ENCODE results near the gene TVP23B. TPM values are rescaled to one million over a fixed set of nuclear protein-coding genes. Genes with fewer than 3 reads are reported as not detected.
"Not testable (repeated sequence)": the region's sequence is repeated elsewhere in the genome, so short reads cannot be mapped to it uniquely, and the experiment has no call there.

Gene TVP23B
- polyA plus RNA-seq, 3 donors, result 7.3 to 20.2 (median 17.2) TPM

DNA sequence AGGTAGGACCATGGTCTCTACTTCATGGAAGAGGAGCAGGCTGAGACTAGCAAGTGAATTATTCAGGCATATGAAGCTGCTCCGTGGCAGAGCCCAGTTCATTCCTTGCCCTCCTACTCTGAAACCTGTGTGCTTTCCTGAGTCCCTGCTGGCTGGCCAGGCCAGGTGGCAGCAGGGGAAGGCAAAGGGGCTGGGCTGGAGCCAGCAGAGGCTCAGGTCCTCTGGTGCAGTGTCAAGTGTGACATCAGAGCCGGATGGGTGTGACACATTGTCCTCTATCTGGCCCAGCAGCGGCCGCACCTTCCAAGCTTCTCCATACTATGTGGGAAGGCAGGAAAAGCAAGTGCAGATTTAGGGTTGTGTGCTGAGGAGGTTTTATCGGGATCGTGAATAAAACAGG lies 39.8 kb upstream of the TVP23B start:
- H3K27me3 ChIP-seq (ENCODE audit: control insufficient read depth in 2 of 2, insufficient read depth in 2 of 2, low read length in 2 of 2); H3K27ac Mint-ChIP-seq; H3K4me2 ChIP-seq (replicated peaks; ENCODE audit: extremely low read depth, low read length, poor library complexity, severe bottlenecking); H3K36me3 ChIP-seq (replicated peaks in 1 of 2; ENCODE audit: control insufficient read depth in 1 of 2, insufficient read depth in 2 of 2, low read length in 2 of 2); intact Hi-C loops (cut with micrococcal nuclease); DNase-seq; H3K9me3 ChIP-seq (replicated peaks in 1 of 2; ENCODE audit: control insufficient read depth in 1 of 2, insufficient read depth in 1 of 2, low read length in 2 of 2); H3K4me1 Mint-ChIP-seq; H3K36me3 Mint-ChIP-seq; H3K79me2 ChIP-seq (ENCODE audit: insufficient read depth, low read length); H3K27ac ChIP-seq (ENCODE audit: low read depth in 1 of 2, low read length in 2 of 2); H3K4me3 Mint-ChIP-seq; H4K20me1 ChIP-seq (ENCODE audit: insufficient read depth, low read length); H3K9ac ChIP-seq (ENCODE audit: insufficient read depth, low read length, poor library complexity, severe bottlenecking); H3K4me1 ChIP-seq (ENCODE audit: control insufficient read depth in 1 of 2, insufficient read depth in 2 of 2, low read length in 2 of 2); H3K4me3 ChIP-seq (replicated peaks in 1 of 3; ENCODE audit: low read depth in 2 of 3, low read length in 3 of 3); H3K9me3 Mint-ChIP-seq; H3K27me3 Mint-ChIP-seq (ENCODE audit: low read depth in 3 of 3); H2AFZ ChIP-seq (ENCODE audit: insufficient read depth, low read depth, low read length, poor library complexity, severe bottlenecking): not testable (repeated sequence)
- WGBS (ENCODE audit: insufficient coverage), result 100% methylated on average over 2 of the region's 6 CpGs

DNA sequence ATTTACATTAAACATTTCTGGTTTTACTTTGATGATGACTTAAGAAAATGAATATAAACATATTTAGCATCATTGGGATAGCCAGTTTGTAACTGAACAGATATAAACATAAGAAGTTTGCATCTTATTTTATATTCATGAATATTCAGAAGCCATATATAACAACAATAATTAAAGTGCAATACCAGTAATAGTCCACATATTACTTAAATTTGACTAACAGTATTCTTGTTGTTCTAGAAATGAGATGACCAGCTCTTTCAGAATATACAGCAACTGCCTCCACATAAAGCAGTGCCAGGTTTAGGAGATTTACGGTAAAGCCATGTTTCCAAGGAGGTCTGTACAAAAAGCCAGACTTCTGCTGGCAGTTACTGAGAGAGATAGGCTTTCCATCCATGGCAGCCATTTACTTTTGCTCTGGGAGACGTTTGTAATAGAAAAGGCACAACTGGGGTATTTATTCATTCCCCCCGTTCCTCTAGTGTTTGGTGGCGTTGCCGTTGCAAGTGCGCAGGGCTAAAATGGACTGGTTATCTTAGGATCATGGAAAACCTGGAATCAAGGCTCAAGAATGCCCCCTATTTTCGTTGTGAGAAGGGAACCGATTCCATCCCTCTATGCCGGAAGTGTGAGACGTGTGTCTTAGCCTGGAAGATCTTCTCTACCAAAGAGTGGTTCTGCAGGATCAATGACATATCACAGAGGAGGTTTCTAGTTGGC lies 37.1 kb upstream of the TVP23B start, which contains the start of gene FBXW10:
Gene FBXW10, plus strand, starts transcription at position 356 of the 723 bp plus-strand sequence. Its CDS starts 191 bp downstream, at position 547.
- H3K27ac Mint-ChIP-seq; H3K36me3 Mint-ChIP-seq; H3K4me3 Mint-ChIP-seq; H3K9ac ChIP-seq (ENCODE audit: insufficient read depth, low read length, poor library complexity, severe bottlenecking); H3K36me3 ChIP-seq (replicated peaks in 1 of 2; ENCODE audit: control insufficient read depth in 1 of 2, insufficient read depth in 2 of 2, low read length in 2 of 2); H3K27me3 Mint-ChIP-seq (ENCODE audit: low read depth in 3 of 3); H3K27me3 ChIP-seq (ENCODE audit: control insufficient read depth in 2 of 2, insufficient read depth in 2 of 2, low read length in 2 of 2); DNase-seq; H3K9me3 Mint-ChIP-seq; H3K79me2 ChIP-seq (ENCODE audit: insufficient read depth, low read length); H3K4me2 ChIP-seq (replicated peaks; ENCODE audit: extremely low read depth, low read length, poor library complexity, severe bottlenecking); intact Hi-C loops (cut with micrococcal nuclease); H3K4me1 Mint-ChIP-seq; H4K20me1 ChIP-seq (ENCODE audit: insufficient read depth, low read length); H3K27ac ChIP-seq (ENCODE audit: low read depth in 1 of 2, low read length in 2 of 2); H3K4me3 ChIP-seq (replicated peaks in 1 of 3; ENCODE audit: low read depth in 2 of 3, low read length in 3 of 3); H3K4me1 ChIP-seq (ENCODE audit: control insufficient read depth in 1 of 2, insufficient read depth in 2 of 2, low read length in 2 of 2); H2AFZ ChIP-seq (ENCODE audit: insufficient read depth, low read depth, low read length, poor library complexity, severe bottlenecking); H3K9me3 ChIP-seq (replicated peaks in 1 of 2; ENCODE audit: control insufficient read depth in 1 of 2, insufficient read depth in 1 of 2, low read length in 2 of 2): not testable (repeated sequence)
- no CpG with 5 or more reads among the region's 10 CpGs for WGBS (ENCODE audit: insufficient coverage)

GRCh38 chr17:18744726-18745125 lies 36.3 kb upstream of the TVP23B start:
- H3K4me3 ChIP-seq (replicated peaks in 1 of 3; ENCODE audit: low read depth in 2 of 3, low read length in 3 of 3); intact Hi-C loops (cut with micrococcal nuclease); H3K27ac ChIP-seq (ENCODE audit: low read depth in 1 of 2, low read length in 2 of 2); H3K4me1 ChIP-seq (ENCODE audit: control insufficient read depth in 1 of 2, insufficient read depth in 2 of 2, low read length in 2 of 2); H3K79me2 ChIP-seq (ENCODE audit: insufficient read depth, low read length); H4K20me1 ChIP-seq (ENCODE audit: insufficient read depth, low read length); H3K4me1 Mint-ChIP-seq; H3K9ac ChIP-seq (ENCODE audit: insufficient read depth, low read length, poor library complexity, severe bottlenecking); H3K4me2 ChIP-seq (replicated peaks; ENCODE audit: extremely low read depth, low read length, poor library complexity, severe bottlenecking); H3K27me3 Mint-ChIP-seq (ENCODE audit: low read depth in 3 of 3); H3K27ac Mint-ChIP-seq; DNase-seq; H3K9me3 Mint-ChIP-seq; H3K36me3 ChIP-seq (replicated peaks in 1 of 2; ENCODE audit: control insufficient read depth in 1 of 2, insufficient read depth in 2 of 2, low read length in 2 of 2); H2AFZ ChIP-seq (ENCODE audit: insufficient read depth, low read depth, low read length, poor library complexity, severe bottlenecking); H3K9me3 ChIP-seq (replicated peaks in 1 of 2; ENCODE audit: control insufficient read depth in 1 of 2, insufficient read depth in 1 of 2, low read length in 2 of 2); H3K4me3 Mint-ChIP-seq; H3K27me3 ChIP-seq (ENCODE audit: control insufficient read depth in 2 of 2, insufficient read depth in 2 of 2, low read length in 2 of 2); H3K36me3 Mint-ChIP-seq: not testable (repeated sequence)
- WGBS (ENCODE audit: insufficient coverage), result no CpG with 5 or more reads among the region's 4 CpGs

- not testable (repeated sequence) for H3K4me1 Mint-ChIP-seq
Measured at GRCh38 chr17:18746551-18746950, 34.4 kb upstream of the TVP23B start.

More at GRCh38 chr17:18746551-18746950, 34.4 kb upstream of the TVP23B start:
- H3K9me3 Mint-ChIP-seq; H3K27me3 ChIP-seq (ENCODE audit: control insufficient read depth in 2 of 2, insufficient read depth in 2 of 2, low read length in 2 of 2); H4K20me1 ChIP-seq (ENCODE audit: insufficient read depth, low read length); H3K36me3 Mint-ChIP-seq; H3K4me1 ChIP-seq (ENCODE audit: control insufficient read depth in 1 of 2, insufficient read depth in 2 of 2, low read length in 2 of 2); H2AFZ ChIP-seq (ENCODE audit: insufficient read depth, low read depth, low read length, poor library complexity, severe bottlenecking); H3K9ac ChIP-seq (ENCODE audit: insufficient read depth, low read length, poor library complexity, severe bottlenecking); H3K79me2 ChIP-seq (ENCODE audit: insufficient read depth, low read length); H3K36me3 ChIP-seq (replicated peaks in 1 of 2; ENCODE audit: control insufficient read depth in 1 of 2, insufficient read depth in 2 of 2, low read length in 2 of 2); H3K27me3 Mint-ChIP-seq (ENCODE audit: low read depth in 3 of 3); H3K27ac Mint-ChIP-seq; DNase-seq; H3K4me3 ChIP-seq (replicated peaks in 1 of 3; ENCODE audit: low read depth in 2 of 3, low read length in 3 of 3); H3K4me2 ChIP-seq (replicated peaks; ENCODE audit: extremely low read depth, low read length, poor library complexity, severe bottlenecking); intact Hi-C loops (cut with micrococcal nuclease); H3K9me3 ChIP-seq (replicated peaks in 1 of 2; ENCODE audit: control insufficient read depth in 1 of 2, insufficient read depth in 1 of 2, low read length in 2 of 2); H3K27ac ChIP-seq (ENCODE audit: low read depth in 1 of 2, low read length in 2 of 2); H3K4me3 Mint-ChIP-seq: not testable (repeated sequence)
- no CpG with 5 or more reads among the region's 3 CpGs for WGBS (ENCODE audit: insufficient coverage)
